ENCODE measurements around the gene METTL27. TPM values are rescaled to one million over a fixed set of nuclear protein-coding genes. Genes with fewer than 3 reads are reported as not detected.
A peak's percentile ranks its signal among the peaks of the same experiment; 100 is the strongest.

The METTL27 gene
- polyA plus RNA-seq, 3 donors, result 1.1 to 2.1 (median 1.2) TPM

DNA sequence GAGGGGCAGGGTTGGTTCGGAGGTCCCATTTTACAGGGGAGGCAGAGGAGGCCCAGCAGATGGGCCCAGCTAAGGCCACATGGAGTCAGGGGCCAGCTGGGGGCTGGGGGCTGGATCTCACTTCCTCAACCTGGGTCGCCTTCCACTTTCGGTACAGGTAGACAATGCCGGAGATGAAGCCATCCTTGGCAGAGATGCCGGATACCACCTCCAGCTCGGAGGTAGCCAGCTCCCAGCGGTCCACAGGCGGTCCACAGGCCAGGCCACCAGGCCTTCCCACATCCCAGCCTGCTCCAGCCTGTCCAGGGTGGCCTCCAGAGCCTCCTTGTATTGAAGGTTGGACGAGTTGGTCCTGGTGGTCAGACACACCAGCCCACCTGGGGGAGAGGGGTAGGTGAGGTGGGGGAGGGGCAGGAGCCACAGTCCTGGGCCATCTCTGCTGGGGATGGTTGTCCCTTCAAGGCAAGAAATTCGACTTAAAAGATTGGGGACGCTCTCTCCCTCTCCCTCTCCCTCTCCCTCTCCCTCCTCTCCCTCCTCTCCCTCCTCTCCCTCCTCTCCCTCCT is 7.6 kb downstream of the METTL27 start:
- H3K36me3 Mint-ChIP-seq, result no peaks in the 10 kb centered on the region
- no peak for TF ChIP-seq CTCF (IDR thresholded peaks at IDR 0.05)
- no peak overlapping the region for H3K4me2 ChIP-seq (replicated peaks; ENCODE audit: extremely low read depth, low read length, poor library complexity, severe bottlenecking)
- H3K4me3 Mint-ChIP-seq, result no peak overlapping the region
- H2AFZ ChIP-seq (ENCODE audit: insufficient read depth, low read depth, low read length, poor library complexity, severe bottlenecking), result no peak overlapping the region
- peaks cover 8 to 17% of the 10 kb centered on the region in 2 donors for H3K4me1 ChIP-seq (ENCODE audit: control insufficient read depth in 1 of 2, insufficient read depth in 2 of 2, low read length in 2 of 2)
- H3K36me3 ChIP-seq (replicated peaks in 1 of 2; ENCODE audit: control insufficient read depth in 1 of 2, insufficient read depth in 2 of 2, low read length in 2 of 2), result no peaks in the 10 kb centered on the region
- no peak for DNase-seq
- intact Hi-C loops (cut with micrococcal nuclease), result no loop called here
- 99% methylated on average over 8 of the region's 11 CpGs for WGBS (ENCODE audit: insufficient coverage)
- peaks cover 0 to 2% (median 0%) of the 10 kb centered on the region in 7 donors for H3K9me3 Mint-ChIP-seq
- H3K27ac ChIP-seq (ENCODE audit: low read depth in 1 of 2, low read length in 2 of 2), result no peak overlapping the region
- no peaks in the 10 kb centered on the region for H3K79me2 ChIP-seq (ENCODE audit: insufficient read depth, low read length)
- no peaks in the 10 kb centered on the region for H3K9me3 ChIP-seq (replicated peaks in 1 of 2; ENCODE audit: control insufficient read depth in 1 of 2, insufficient read depth in 1 of 2, low read length in 2 of 2)
- no peaks in the 10 kb centered on the region for H4K20me1 ChIP-seq (ENCODE audit: insufficient read depth, low read length)
- H3K27me3 Mint-ChIP-seq (ENCODE audit: low read depth in 3 of 3), result peaks cover 15 to 24% (median 16%) of the 10 kb centered on the region in 3 donors
- no peak overlapping the region for H3K9ac ChIP-seq (ENCODE audit: insufficient read depth, low read length, poor library complexity, severe bottlenecking)
- no peak overlapping the region for H3K27ac Mint-ChIP-seq
- peaks cover 12% of the 10 kb centered on the region for H3K4me1 Mint-ChIP-seq
- peaks cover 0 to 7% of the 10 kb centered on the region in 2 donors for H3K27me3 ChIP-seq (ENCODE audit: control insufficient read depth in 2 of 2, insufficient read depth in 2 of 2, low read length in 2 of 2)
- no peak overlapping the region for H3K4me3 ChIP-seq (replicated peaks in 1 of 3; ENCODE audit: low read depth in 2 of 3, low read length in 3 of 3)

DNA sequence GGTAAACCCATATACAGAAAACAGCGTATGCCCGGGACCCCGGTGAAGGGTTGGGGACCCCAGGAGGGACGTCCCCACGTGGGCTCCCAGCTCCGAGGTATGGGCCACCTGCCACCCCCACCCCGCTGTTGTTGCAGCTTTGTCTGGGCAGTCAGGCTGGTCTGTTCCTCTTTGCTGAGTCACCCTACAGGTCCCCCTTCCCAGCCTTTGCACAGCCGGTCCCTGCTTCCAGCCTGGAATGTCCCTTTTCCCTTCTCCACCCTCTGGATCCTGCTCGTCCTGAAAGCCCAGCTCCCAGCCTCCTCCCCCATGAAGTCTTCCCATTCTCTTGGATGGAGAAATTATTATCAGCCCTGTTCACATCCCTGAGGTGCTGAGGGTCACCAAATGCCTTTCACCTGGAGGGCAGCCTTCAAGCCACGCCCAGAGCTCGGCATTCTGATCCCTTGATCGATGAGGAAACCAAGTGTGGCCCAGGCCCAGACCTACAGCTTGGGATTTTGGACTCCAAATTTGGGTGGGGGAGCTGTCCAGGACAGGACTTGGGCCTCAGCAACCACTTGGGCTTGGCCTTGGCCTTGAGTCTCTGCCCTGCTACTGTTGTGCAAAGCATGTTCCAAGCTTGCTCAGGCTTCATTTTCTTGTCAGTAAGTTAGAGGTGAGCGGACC is 8.9 kb downstream of the METTL27 start:
- intact Hi-C loops (cut with micrococcal nuclease), result no loop called here
- Histone ChIP-seq H3K27ac (ENCODE audit: low read depth in 1 of 2, low read length in 2 of 2) (no peak overlapping the region), H2AFZ (ENCODE audit: insufficient read depth, low read depth, low read length, poor library complexity, severe bottlenecking) (no peak overlapping the region), H3K9ac (ENCODE audit: insufficient read depth, low read length, poor library complexity, severe bottlenecking) (no peak overlapping the region), H3K27me3 (ENCODE audit: control insufficient read depth in 2 of 2, insufficient read depth in 2 of 2, low read length in 2 of 2) (peaks cover 0 to 17% of the 10 kb centered on the region in 2 donors), H3K79me2 (ENCODE audit: insufficient read depth, low read length) (no peaks in the 10 kb centered on the region), H3K9me3 (replicated peaks in 1 of 2; ENCODE audit: control insufficient read depth in 1 of 2, insufficient read depth in 1 of 2, low read length in 2 of 2) (no peaks in the 10 kb centered on the region), H3K4me3 (replicated peaks in 1 of 3; ENCODE audit: low read depth in 2 of 3, low read length in 3 of 3) (no peak overlapping the region), H3K36me3 (replicated peaks in 1 of 2; ENCODE audit: control insufficient read depth in 1 of 2, insufficient read depth in 2 of 2, low read length in 2 of 2) (no peaks in the 10 kb centered on the region), H4K20me1 (ENCODE audit: insufficient read depth, low read length) (no peaks in the 10 kb centered on the region), H3K4me1 (ENCODE audit: control insufficient read depth in 1 of 2, insufficient read depth in 2 of 2, low read length in 2 of 2) (peaks cover 10 to 22% of the 10 kb centered on the region in 2 donors), H3K4me2 (replicated peaks; ENCODE audit: extremely low read depth, low read length, poor library complexity, severe bottlenecking) (no peak overlapping the region)
- no peak for DNase-seq
- Mint-ChIP-seq H3K36me3 (peaks cover 0 to 2% of the 10 kb centered on the region in 2 donors), H3K4me3 (no peak overlapping the region), H3K4me1 (peaks cover 17% of the 10 kb centered on the region), H3K9me3 (peaks cover 0 to 2% (median 0%) of the 10 kb centered on the region in 7 donors), H3K27ac (peak overlapping the region in 1 of 7 donors; percentile 46), H3K27me3 (ENCODE audit: low read depth in 3 of 3) (peaks cover 23 to 32% (median 26%) of the 10 kb centered on the region in 3 donors)
- no peak for TF ChIP-seq CTCF (IDR thresholded peaks at IDR 0.05)
- WGBS (ENCODE audit: insufficient coverage), result 61% methylated on average over 8 of the region's 13 CpGs
